CD4-positive, alpha-beta T cell treated with Interleukin-15 for 4 hours (primary cell): ENCODE measurements around the gene CIDEB.
A peak's percentile ranks its signal among the peaks of the same experiment; 100 is the strongest.

ENCODE experiments used
- DNase-seq: peaks from one replicate; pipeline ENCODE4 v3.0.0-alpha.2; 2020; ENCODE audit warnings: low spot score

CIDEB gene

DNA sequence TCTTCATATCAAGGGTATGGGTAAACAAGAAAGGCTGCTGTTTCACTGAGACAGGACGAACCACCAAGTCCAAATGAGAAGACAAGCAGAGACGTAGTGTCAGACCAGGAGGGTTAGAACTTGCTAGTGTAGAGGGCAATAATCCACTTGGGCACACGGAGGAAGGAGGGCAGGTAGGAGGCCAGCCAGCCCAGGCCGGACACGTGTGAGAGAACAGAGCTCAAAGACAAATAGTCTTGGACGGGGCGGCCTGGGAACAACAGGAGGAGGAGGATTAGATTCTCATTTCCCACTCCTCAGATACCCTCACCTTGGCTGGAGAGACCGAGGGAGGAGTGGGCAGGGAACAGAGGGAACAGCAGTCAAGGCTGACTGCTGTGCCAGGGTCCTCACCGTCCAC is 17.0 kb downstream of the CIDEB start:
- no peak for DNase-seq

DNA sequence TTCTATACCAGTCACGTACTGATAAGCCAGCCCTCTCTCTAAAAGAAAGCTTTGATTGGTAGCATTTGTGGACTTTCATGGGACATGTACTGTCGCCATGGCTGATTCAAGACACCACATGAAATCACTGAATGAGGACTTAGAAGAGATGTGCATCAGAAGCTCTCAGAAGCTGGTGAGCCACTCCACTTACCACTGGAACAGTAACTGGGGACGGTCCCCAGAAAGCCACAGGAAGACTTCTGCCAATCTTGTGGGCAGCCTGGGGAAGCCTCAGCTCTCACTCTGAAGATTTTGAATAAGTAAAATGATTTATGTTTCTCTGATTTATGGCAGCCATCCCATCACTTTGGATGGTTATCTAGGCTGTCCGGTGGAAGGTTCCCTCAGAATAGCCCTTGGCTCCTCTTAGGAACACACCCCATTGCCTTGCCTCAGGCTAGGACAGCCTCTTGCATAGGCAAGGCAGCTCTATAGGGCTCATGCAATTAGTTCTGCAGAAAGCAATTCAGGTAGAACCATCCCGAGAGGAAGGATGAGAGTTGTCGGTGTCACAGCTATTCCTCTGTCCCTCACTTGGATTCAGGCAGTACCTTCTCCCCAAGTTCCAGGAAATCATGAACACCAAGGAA is 18.0 kb downstream of the CIDEB start:
- no peak for DNase-seq

DNA sequence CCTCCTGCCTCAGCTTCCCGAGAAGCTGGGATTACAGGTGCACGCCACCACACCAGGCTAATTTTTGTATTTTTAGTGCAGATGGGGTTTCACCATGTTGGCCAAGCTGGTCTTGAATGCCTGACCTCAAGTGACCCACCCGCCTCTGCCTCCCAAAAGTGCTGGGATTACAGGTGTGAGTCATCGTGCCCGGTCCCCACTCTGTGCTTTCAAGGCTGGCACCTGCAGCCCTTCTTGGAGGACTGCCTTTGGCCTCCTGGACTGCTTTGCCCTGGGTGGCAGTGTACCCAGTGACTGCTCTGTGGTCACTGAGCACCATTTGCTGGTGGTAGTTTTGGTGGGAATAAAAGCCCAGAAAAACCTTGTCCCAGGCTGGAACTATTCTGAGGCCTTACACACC is 20.8 kb downstream of the CIDEB start:
- DNase-seq: no peak

DNA sequence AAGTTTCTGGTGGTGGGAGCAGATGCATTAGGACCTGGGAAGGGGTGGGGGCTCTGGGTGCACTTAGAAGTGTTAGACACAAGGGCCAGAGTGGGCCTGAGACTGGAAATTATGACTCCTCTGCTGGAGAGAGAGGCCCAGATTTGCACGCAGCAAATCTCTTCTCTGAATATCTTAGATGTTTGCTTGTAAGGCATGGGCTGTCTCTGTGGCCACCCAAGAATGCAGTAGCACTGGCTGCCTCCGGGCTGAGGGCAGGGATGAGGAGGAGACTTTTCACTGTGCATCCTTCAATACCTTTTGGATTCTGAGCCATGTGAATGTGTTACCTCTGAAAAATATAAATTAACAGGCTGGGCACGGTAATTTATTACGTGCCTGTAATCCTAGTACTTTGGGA is 22.4 kb downstream of the CIDEB start:
- DNase-seq: no peak

DNA sequence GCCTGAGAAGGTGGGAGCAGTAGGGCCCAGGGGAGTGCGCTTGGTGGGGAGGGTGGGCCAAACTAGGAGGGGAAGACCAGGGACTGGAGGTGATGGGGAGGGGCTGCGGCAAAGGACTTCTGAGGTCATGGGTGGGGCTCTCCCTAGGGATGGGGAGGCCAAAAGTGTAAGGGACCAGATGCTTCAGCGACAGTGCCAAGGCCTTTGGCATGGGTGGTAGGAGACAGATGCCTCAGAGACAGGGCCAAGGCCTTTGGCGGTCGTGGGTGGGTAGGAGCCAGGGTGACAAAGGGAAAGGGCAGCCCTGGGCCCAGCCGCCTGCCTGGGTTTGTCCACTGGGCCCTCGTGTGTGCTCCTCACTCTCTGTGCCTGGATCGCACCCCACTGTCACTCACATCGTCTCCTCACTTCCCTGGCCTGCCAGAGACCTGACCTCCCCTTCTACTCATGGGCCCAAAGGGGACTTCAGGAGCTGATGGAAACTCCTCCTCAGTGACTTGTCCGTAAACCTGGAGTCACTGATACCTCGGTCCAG is 23.2 kb downstream of the CIDEB start:
- DNase-seq: no peak

DNA sequence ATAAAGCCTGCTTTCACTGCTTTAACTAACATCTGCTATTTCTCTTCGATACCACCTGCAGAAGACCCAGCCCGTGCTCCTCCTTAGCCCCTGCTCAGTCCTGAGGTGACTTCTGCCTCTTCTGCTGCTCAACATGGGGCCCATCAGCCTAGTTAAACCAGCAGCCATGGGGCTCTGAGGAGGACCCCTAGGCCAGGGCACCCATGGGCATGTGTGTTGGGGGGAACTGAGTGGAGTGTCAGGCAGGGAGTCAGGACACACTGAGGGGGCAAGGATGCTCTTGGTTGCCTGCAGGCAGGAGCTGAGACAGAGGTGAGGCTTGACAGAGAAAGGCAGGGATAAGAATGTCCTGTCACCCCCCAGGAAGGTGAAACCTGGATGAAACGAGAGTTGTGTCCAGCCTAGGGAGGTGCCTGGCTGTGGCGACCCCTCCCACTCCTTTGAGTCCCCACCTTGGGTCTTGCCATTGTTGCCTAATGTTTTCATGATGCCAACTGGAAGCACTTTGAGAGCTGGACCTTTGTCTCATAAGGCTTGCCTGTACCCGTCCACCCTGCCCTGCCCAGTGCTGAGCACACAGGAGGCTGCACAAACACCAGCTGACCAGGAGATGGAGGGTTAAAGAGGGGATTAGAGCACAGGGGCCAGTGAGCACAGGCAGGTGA is 23.8 kb downstream of the CIDEB start:
- no peak for DNase-seq

DNA sequence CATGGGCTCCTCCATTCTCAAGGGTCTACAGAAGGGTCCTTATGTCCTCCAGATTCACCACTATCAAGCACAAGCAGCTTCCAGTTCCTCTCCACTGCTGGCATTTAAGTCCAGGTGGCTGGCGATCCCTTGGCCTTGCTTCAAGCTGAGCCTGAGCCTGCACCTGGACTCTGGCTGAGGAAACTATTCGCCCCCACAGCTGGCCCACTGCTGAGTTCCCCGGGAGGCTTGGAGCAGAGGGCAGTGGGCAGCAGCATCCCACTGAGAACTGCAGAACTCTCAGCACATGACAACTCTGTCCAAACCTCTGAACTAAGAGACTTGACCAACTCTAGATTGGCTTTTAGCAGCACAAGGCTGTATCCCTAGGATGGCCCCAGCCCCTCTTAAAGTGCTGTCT is 25.0 kb downstream of the CIDEB start:
- no peak for DNase-seq

DNA sequence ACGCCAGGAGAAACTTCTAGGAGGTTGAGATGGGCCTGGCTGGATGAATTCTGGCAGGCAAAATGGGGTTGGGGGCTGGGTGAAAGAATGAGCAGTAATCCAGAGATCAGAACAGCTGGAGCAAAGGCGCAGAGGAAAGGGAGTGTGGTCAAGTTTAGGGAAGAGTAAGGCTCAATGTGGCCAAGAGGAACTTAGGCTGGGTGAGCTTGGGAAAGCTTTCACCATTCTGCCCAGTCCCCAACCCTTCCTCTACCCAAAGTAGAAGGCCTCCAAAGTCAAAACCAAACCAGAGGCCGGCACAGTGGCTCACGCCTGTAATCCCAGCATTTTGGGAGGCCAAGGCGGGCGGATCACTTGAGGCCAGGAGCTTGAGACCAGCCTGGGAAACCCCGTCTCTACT is 26.1 kb downstream of the CIDEB start:
- DNase-seq: no peak

DNA sequence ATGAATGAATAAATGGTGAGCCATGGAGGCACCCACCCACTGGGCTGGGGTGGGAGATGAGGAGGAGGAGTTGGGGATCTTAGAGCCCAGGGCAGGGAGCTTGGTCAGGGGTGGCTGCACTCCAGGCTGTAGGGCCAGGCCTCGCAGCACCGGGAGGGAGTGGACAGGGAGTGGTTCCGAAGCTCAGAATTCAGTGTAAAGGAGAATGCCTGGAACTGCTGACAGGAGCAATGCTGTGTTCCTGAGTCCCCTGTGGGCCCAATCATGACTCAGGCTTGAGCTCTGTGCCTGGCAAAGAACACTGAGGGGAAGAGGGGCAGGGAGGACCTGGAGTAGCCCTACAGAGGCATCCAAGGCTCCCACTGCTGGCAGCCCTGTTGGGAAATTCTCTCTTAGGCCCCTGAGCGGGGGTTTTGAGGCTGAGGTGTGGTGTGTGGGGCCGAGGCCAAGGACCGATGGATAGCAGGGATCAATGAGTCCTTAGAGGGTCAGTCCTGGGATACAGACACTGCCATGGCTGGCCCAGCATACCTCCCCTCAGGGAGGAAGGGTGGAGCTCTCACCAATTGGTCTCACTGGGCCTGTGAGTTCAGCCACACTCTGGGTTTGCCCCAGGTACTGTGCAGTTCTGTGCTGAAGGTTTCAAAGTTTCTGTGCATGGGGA is 26.8 kb downstream of the CIDEB start:
- no peak for DNase-seq

DNA sequence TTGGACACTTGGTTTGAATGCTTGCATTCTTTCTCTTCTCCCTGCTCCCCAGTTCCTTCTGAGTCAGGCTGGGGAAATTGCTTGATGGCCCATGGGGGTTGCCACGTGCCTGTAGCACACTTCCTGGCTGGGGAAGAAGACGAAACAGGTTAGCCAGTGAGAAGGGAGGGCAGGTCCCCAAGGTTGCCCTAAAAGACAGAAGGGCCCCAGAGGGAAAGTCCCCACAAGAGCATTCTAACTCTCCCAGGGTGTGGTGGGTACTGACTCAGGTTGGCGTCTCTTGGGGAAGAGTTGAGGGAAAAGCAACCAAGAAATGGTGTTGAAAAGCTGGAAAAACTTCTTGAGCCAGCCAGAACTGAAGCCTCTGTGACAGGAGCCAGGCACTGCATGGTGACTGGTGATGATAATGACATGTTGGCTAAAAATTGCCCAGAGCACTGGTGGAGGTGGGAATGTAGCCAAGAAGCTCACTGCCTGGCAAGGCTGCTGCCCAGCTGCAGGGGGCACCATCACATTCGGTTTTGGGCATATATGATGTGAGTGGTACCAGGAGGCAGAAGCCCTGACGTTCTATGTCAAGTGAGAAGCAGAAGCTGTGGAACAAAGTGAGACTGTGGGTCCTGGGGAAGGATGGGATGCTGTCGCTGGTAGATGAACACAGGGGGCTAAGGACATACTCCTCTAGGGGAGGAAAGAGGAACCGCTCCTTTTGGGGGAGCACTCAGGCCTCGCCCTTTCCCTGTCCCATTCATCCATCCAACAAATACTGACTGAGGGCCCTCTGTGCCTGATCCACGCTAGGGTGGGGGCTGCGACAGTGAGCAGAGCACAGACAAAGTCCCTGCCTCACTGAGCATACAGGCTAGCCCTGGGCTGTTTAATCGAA is 28.2 kb downstream of the CIDEB start:
- DNase-seq: peak; percentile 61

DNA sequence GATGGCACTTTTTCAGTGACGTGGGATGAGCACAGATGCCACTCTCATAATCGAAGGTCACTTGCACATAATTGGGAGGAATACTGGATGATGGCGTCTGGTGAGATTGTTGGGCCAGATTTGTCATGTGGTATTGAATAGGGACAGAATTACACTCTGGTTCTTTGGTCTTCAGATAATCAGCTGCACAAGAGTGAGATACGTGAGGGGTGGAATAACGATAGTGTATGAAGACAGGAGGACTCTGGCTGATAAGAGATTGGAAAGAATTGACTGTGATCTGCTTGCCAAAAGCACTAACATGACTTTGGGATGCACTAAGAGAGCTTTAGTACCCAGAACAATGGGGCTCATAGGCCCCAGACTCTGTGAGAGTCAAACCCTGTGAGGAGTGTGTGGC is 29.4 kb downstream of the CIDEB start:
- no peak for DNase-seq

DNA sequence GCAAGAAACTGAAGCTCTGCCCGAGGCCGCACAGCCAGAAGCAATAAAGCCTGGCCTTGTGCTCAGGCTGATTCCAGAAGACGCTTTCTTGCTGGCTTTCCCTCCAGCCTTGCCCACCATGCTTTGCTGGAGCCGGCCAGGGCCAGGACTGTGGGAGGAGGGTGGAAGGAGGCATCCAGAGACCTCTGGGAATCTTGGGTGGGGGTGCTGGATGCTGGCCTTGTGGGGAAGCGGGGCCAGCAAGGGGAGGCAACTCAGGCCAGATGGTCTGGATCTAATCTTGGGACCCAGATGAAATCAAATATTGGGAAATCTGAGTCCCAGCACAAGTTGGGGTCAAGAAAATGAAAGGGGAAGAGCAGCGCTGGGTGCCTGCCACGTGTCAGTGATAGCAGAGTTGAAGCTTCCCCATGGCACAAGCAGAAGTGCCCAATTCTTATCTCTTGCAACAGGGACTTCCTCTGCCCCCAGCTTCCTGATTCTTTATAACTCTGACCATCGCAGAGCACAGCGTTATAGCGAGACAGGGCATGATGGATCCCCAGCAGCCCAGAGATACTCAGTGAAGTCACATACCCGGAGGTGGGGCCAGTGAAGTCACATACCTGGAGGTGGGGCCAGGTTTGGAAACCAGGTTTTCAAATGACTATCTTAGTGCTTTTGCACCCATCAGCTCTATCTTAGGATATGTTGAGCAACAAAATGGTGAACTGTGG is 30.0 kb downstream of the CIDEB start:
- DNase-seq: no peak

DNA sequence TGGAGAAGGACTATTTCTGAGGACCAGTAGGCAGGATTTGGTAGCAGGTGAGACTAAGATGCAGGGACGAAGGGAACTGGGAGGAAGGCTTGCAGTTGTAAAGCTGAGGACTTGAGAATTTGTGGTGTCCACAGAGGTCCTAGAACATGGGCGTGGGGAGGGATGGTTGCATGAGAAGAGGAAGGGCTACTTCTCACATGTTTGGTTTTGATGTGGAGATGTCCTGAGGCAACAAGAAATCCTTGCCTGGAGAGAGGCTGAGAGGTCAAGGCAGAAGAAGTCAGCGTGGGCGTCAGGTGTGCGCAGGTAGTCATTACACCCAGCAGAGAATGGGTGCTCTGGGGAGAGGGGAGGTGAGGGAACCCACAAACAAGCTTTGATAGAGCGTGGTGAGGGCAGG is 30.7 kb downstream of the CIDEB start:
- DNase-seq: no peak

DNA sequence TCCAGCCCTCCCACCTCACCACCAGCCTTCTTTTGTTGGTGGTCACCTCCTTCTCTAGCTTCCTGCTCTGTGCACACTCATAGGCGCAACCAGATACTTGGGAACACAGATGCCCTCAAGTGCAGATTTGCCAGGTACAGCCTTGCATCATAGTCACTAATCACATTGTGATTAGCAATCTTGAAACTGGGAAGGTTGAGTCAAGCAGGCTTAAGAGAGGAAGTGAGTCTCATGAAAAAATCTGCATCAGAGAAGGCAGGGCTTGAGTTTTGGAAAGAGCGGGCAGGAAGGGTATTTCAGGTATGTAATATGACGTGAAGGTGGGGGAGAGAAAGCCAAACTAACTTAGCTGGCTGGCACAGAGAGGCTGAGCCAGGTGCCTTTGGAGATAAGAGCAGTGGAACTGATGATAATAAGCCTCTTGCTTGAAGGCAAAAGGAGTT is 33.7 kb downstream of the CIDEB start:
- DNase-seq: peak; percentile 62

DNA sequence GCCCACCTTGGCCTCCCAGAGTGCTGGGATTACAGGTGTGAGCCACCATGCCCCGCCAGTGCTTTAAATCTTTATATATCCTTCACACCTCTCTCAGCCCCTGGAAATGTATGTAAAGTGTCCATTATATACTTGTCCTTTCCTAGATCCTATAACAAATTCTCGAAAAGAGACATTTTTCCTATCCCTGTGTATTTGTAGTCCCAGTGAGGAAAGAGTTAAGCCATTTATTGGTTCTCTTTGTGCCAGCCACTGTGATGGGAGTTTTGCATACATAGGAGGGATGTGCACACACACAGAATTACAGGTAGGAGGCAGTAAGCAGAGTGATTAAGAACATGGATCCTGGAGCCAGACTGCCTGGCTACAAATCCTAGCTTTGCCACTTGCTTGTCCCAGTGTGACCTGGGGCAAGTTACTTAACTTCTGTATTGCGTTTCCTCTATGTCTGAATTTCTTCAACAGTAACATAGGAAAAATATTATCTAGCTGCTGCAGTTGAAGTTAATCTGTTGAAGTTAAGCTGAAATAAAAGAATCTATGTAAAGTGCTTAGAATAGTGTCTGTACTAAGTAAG is 34.3 kb downstream of the CIDEB start:
- no peak for DNase-seq

DNA sequence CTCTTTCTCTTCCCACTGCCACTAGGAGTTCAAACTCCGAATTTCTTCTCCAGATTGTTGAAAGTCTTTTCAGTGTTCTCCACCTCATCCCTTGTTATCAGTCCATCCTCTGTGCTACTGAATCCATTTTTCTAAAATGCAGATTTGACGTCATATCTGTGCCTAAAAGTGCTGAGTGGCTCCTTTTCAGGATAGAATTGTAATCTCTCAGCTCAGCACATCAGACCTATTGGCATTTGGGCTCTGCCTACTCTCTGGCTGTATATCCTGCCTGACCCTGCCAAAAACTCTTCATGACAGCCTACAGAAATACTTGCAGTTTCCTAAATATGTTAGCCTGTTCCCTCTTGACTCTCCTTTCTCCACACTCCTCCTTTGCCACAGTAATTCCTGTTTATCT is 35.3 kb downstream of the CIDEB start:
- DNase-seq: no peak

DNA sequence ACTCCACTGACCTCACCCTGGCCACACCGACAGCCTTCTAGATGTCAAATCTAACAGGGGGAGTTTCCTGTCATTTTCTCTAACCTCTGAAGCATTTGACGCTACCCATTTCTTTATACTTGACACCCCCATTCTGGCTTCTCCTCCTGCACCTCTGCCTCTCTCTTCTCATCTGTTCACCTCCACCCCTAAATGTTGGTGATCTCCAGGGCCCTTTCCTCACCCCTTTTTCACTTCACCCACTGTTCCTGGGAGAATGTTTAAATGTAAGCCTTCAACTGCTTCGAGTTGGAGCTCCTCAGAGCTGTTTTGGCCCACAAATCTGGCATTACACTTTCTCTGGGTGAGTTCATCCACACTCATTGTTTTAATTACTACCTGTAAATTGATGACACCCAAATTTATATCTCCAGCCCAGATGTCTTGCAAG is 35.9 kb downstream of the CIDEB start:
- DNase-seq: no peak

DNA sequence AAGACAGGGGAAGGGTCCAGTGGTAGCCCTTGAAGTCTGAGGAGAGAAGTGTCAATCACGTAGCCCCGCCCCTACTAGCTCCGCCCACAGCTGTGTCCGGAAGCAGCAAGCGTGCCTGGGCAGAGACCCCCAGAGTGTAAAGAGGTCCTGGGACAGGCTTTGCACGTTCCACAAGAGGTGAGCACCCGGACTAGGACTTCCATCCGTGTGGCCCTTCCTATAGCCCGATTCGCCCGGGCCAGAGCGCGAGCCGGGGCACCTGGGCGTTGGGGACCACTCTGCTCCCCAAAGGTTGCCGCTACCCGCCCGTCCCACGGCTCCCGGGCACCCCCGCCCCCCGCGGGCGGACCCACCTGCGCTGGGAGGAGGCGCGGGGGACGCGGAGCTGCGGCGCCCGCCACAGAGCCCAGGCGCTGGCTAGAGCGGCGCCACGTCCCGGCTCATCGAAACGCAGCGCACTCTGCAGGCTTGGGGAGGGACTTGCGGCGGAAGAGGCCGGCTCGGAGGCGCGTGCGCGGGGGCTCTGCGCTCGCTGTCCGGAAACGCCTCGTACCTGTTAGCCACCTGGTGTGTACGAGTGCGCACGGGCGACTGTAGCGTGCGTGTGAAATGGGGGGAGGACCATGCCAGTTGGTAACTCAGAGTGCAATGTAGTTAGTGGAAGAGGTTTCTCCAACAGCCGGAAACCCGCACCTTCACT is 36.5 kb downstream of the CIDEB start, which contains the start of gene RABGGTA:
Gene RABGGTA, minus strand, starts transcription at position 464 of the 700 bp plus-strand sequence. CDS start 482 bp downstream, outside the sequence.
- peak; percentile 93 for DNase-seq

DNA sequence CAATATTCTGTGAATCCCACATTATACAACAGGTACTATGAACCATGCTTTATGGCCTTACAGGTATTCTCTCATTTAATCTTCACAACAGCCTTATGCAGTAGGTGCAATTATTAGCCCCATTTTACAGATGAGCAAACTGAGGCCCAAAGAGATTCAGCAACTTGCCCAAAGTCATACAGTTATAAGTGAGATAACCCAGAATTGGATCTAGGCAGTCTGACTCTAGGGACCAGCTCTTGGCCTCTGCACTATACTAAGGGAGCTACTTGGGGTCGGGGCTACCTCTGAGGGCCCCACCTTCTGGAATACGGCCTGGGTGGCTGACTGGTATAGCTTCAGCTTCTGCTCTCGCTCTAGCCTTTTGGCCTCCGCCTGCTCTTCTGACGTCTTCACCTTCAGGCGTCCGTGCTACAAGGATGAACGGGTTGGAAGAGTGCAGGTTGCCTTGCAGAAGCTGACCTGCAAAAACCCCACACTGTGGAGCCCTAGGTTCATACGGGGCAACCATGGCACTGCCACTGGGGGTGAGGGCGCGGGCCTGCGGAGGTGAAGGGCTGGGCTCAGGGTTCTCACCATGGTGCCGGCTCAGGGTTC is 37.1 kb downstream of the CIDEB start:
- no peak for DNase-seq
